ENCODE data around the gene TMEM43. TPM values are rescaled to one million over a fixed set of nuclear protein-coding genes. Genes with fewer than 3 reads are reported as not detected.

The TMEM43 gene
- total and polyA plus RNA-seq, 10 of the 15 experiments (the other 5 are each of a cell fraction or from before 2014, with no cell fraction given): 7.2 to 33.0 (median 18.5) TPM

DNA sequence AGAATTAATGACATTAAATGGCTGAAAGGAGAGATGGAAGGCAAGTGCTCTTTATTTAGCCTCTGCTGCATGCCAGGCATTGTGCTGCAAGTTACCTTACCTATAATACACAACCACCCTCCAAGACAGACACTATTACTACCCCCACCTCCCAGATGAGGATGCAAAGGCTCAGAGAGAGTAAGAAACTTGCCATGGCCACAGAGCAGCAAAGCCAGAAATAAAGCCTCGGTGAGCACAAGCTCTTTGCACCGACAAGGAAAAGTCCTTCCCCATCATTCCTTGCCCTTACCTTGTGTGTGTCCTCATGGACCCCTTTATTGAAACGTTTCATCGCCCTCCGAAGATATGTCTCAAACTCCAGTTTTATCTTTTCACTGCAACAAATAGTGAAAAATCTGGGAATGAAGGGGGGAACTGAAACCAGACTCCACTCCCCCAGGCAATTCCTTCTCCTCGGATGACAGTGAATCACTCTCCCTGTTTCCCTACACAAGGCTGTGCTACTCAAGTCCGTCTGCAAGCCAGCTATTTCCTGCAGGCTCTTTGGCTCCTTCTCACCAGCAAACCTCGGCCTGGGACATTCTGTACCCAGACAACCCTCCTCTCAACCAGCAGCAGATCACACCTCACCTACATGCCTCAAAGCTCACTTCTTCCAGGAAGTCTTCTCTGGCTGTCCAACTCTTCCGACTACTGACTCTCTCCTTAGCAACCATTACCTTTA lies 42.2 kb downstream of the TMEM43 start:
- H3K79me2 ChIP-seq (ENCODE audit: control insufficient read depth, insufficient read depth, low read length): no peaks in the 10 kb centered on the region
- ChIA-PET RAD21 (ENCODE audit: unreplicated experiment) (no interaction called here), SMC1A (ENCODE audit: uncharacterized antibody, unreplicated experiment) (interaction anchor here (1.6 kb wide), 1 partner anchor 12 kb away, joined by 3 read pairs; the partner anchor contains the start of genes LSM3 and XPC), POLR2A (no interaction called here), CTCF (no interaction called here)
- no peak overlapping the region for H3K27ac ChIP-seq (ENCODE audit: control insufficient read depth, insufficient read depth)
- H3K4me1 ChIP-seq (ENCODE audit: control insufficient read depth, insufficient read depth, low read length): no peaks in the 10 kb centered on the region
- H3K36me3 ChIP-seq (ENCODE audit: control insufficient read depth in 2 of 2, insufficient read depth in 2 of 2, low read length in 1 of 2): peaks cover 13 to 44% of the 10 kb centered on the region in 2 experiments
- no peak for TF ChIP-seq DPF2 (IDR thresholded peaks at IDR 0.05)
- no peak for TF ChIP-seq MXI1 (IDR thresholded peaks at IDR 0.05; ENCODE audit: low read depth, low read length)
- TF ChIP-seq IKZF1 (conservative IDR thresholded peaks at IDR 0.05): no peak
- TF ChIP-seq, protein P1, sequence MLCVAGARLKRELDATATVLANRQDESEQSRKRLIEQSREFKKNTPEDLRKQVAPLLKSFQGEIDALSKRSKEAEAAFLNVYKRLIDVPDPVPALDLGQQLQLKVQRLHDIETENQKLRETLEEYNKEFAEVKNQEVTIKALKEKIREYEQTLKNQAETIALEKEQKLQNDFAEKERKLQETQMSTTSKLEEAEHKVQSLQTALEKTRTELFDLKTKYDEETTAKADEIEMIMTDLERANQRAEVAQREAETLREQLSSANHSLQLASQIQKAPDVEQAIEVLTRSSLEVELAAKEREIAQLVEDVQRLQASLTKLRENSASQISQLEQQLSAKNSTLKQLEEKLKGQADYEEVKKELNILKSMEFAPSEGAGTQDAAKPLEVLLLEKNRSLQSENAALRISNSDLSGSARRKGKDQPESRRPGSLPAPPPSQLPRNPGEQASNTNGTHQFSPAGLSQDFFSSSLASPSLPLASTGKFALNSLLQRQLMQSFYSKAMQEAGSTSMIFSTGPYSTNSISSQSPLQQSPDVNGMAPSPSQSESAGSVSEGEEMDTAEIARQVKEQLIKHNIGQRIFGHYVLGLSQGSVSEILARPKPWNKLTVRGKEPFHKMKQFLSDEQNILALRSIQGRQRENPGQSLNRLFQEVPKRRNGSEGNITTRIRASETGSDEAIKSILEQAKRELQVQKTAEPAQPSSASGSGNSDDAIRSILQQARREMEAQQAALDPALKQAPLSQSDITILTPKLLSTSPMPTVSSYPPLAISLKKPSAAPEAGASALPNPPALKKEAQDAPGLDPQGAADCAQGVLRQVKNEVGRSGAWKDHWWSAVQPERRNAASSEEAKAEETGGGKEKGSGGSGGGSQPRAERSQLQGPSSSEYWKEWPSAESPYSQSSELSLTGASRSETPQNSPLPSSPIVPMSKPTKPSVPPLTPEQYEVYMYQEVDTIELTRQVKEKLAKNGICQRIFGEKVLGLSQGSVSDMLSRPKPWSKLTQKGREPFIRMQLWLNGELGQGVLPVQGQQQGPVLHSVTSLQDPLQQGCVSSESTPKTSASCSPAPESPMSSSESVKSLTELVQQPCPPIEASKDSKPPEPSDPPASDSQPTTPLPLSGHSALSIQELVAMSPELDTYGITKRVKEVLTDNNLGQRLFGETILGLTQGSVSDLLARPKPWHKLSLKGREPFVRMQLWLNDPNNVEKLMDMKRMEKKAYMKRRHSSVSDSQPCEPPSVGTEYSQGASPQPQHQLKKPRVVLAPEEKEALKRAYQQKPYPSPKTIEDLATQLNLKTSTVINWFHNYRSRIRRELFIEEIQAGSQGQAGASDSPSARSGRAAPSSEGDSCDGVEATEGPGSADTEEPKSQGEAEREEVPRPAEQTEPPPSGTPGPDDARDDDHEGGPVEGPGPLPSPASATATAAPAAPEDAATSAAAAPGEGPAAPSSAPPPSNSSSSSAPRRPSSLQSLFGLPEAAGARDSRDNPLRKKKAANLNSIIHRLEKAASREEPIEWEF (IDR thresholded peaks at IDR 0.05; ENCODE audit: insufficient replicate concordance, low read depth, low read length): no peak
- no peak for TF ChIP-seq IRF4 (IDR thresholded peaks at IDR 0.05; ENCODE audit: low read depth, low read length)
- TF ChIP-seq ASH2L (IDR thresholded peaks at IDR 0.05; ENCODE audit: borderline replicate concordance, low read depth): no peak
- no peak for TF ChIP-seq EZH2 (IDR thresholded peaks at IDR 0.05; ENCODE audit: borderline replicate concordance, control insufficient read depth, low read depth, low read length)
- TF ChIP-seq MEF2A (IDR thresholded peaks at IDR 0.05; ENCODE audit: insufficient read depth, low read depth, low read length): no peak
- no peak for TF ChIP-seq POU2F2 (IDR thresholded peaks at IDR 0.05; ENCODE audit: borderline replicate concordance, low read depth, low read length)
- no peak overlapping the region for H3K4me2 ChIP-seq (ENCODE audit: control insufficient read depth, insufficient read depth)
- H3K9ac ChIP-seq (ENCODE audit: control insufficient read depth, insufficient read depth, low read length): no peak overlapping the region
- no peak overlapping the region for H2AFZ ChIP-seq (ENCODE audit: control insufficient read depth, low read depth, low read length)
- DNase-seq (ENCODE audit: low read depth, low spot score) (no peak), ATAC-seq (no peak), FAIRE-seq (no peak)
- H3K4me3 ChIP-seq: no peak overlapping the region
- BruUV-seq (replicated peaks): no TSS peak
- no peaks in the 10 kb centered on the region for H3K27me3 ChIP-seq (replicated peaks in 1 of 2; ENCODE audit: control insufficient read depth in 2 of 2, insufficient read depth in 2 of 2, low read length in 1 of 2)
- H3K9me3 ChIP-seq (replicated peaks; ENCODE audit: control insufficient read depth, insufficient read depth, low read length): peaks cover 4% of the 10 kb centered on the region; the same call in 2 of the 3 replicates
- in situ Hi-C loops (cut with MboI) (no loop called here), intact Hi-C loops (cut with micrococcal nuclease; ENCODE audit: unreplicated experiment) (no loop called here)
- WGBS (ENCODE audit: insufficient coverage, insufficient replicate concordance, low lambda C conversion rate, missing lambda C conversion rate): 97% methylated on average over 9 of the region's 9 CpGs
- no peaks in the 10 kb centered on the region for H4K20me1 ChIP-seq (ENCODE audit: control insufficient read depth, insufficient read depth)
